ENCODE measurements around the gene LRRFIP1.

The LRRFIP1 gene

GRCh38 chr2:237824085-237824484, 196.7 kb downstream of the LRRFIP1 start:
- TF ChIP-seq CTCF (IDR thresholded peaks at IDR 0.05; ENCODE audit: insufficient read depth, low read length, poor library complexity, severe bottlenecking), result no peak
- H3K4me3 ChIP-seq (replicated peaks; ENCODE audit: low read depth, low read length), result no peak overlapping the region
- no peak for DNase-seq (ENCODE audit: extremely low read depth, insufficient read length)
- H3K27me3 ChIP-seq (replicated peaks; ENCODE audit: control insufficient read depth, insufficient read depth, low read length), result no peaks in the 10 kb centered on the region
- no peaks in the 10 kb centered on the region for H3K36me3 ChIP-seq (ENCODE audit: control insufficient read depth, insufficient read depth, low read length)

GRCh38 chr2:237827421-237827987, 200.1 kb downstream of the LRRFIP1 start:
- Histone ChIP-seq H3K27me3 (replicated peaks; ENCODE audit: control insufficient read depth, insufficient read depth, low read length) (no peaks in the 10 kb centered on the region; the same call in 1 of the 2 replicates), H3K36me3 (ENCODE audit: control insufficient read depth, insufficient read depth, low read length) (no peaks in the 10 kb centered on the region), H3K4me3 (replicated peaks; ENCODE audit: low read depth, low read length) (no peak overlapping the region)
- TF ChIP-seq CTCF (IDR thresholded peaks at IDR 0.05; ENCODE audit: insufficient read depth, low read length, poor library complexity, severe bottlenecking), result no peak
- no peak for DNase-seq (ENCODE audit: extremely low read depth, insufficient read length)
